H9 (cell line): Measurements from ENCODE around the gene GBGT1. TPM values are rescaled to one million over a fixed set of nuclear protein-coding genes. Genes with fewer than 3 reads are reported as not detected.
A peak's percentile ranks its signal among the peaks of the same experiment; 100 is the strongest.

Experiments
- DNase-seq: peaks from one replicate; pipeline ENCODE4 v3.0.0-alpha.2; 2017
- H2AFZ ChIP-seq: one replicate; pipeline ENCODE4 v1.6.1; 2013; ENCODE audit warnings: mild to moderate bottlenecking, low read length, control low read depth, moderate library complexity
- H2AK5ac ChIP-seq: 2 replicates; pipeline ENCODE4 v1.6.1; 2013; ENCODE audit warnings: low read length, control low read depth, mixed read lengths; ENCODE audit not compliant: insufficient read length
- H2BK120ac ChIP-seq: one replicate; pipeline ENCODE4 v1.6.1; 2013; ENCODE audit warnings: low read depth, mild to moderate bottlenecking, low read length, control low read depth, inconsistent platforms; ENCODE audit not compliant: poor library complexity, severe bottlenecking
- H2BK12ac ChIP-seq: 2 replicates; pipeline ENCODE4 v1.6.1; 2013; ENCODE audit warnings: low read length, control low read depth, mixed read lengths, low read depth; ENCODE audit not compliant: insufficient read length
- H2BK15ac ChIP-seq: 2 replicates; pipeline ENCODE4 v1.6.1; 2013; ENCODE audit warnings: low read depth, low read length, control low read depth
- H2BK20ac ChIP-seq: one replicate; pipeline ENCODE4 v1.6.1; 2013; ENCODE audit warnings: low read depth, mild to moderate bottlenecking, low read length, control low read depth, inconsistent platforms; ENCODE audit not compliant: poor library complexity, severe bottlenecking
- H2BK5ac ChIP-seq: 2 replicates; pipeline ENCODE4 v1.6.1; 2013; ENCODE audit warnings: low read length, control low read depth, mixed read lengths; ENCODE audit not compliant: insufficient read length
- H3K14ac ChIP-seq: 2 replicates; pipeline ENCODE4 v1.6.1; 2013; ENCODE audit warnings: low read length, control low read depth; ENCODE audit not compliant: insufficient read depth
- H3K18ac ChIP-seq: 2 replicates; pipeline ENCODE4 v1.6.1; 2013; ENCODE audit warnings: low read depth, mild to moderate bottlenecking, mixed read lengths, low read length, control low read depth; ENCODE audit not compliant: insufficient read length
- H3K23ac ChIP-seq: 2 replicates; pipeline ENCODE4 v1.6.1; 2013; ENCODE audit warnings: low read length, control low read depth, mixed read lengths, low read depth; ENCODE audit not compliant: insufficient read length
- H3K23me2 ChIP-seq: 2 replicates; pipeline ENCODE4 v1.6.1; 2013; ENCODE audit warnings: low read depth, mild to moderate bottlenecking, mixed read lengths, low read length, control low read depth; ENCODE audit not compliant: insufficient read length, poor library complexity, severe bottlenecking
- H3K27ac ChIP-seq: 2 replicates; pipeline ENCODE4 v1.5.1; 2013; ENCODE audit warnings: low read length, control low read depth, mixed read lengths, low read depth; ENCODE audit not compliant: insufficient read length
- H3K27me3 ChIP-seq: 2 replicates; pipeline ENCODE4 v1.6.1; 2013; ENCODE audit warnings: low read length, control low read depth, inconsistent platforms; ENCODE audit not compliant: insufficient read depth
- H3K4ac ChIP-seq: 2 replicates; pipeline ENCODE4 v1.6.1; 2013; ENCODE audit warnings: low read depth, mild to moderate bottlenecking, control low read depth, inconsistent platforms, low read length, moderate library complexity
- H3K4me1 ChIP-seq: 2 replicates; pipeline ENCODE4 v1.6.1; 2013; ENCODE audit warnings: low read length, control low read depth, inconsistent platforms; ENCODE audit not compliant: insufficient read depth
- H3K4me2 ChIP-seq: 2 replicates; pipeline ENCODE4 v1.6.1; 2013; ENCODE audit warnings: low read length, control low read depth, mixed read lengths; ENCODE audit not compliant: insufficient read length, insufficient read depth
- H3K56ac ChIP-seq: 2 replicates; pipeline ENCODE4 v1.6.1; 2013; ENCODE audit warnings: low read depth, mild to moderate bottlenecking, mixed read lengths, low read length, control low read depth; ENCODE audit not compliant: insufficient read length
- H3K79me1 ChIP-seq: 2 replicates; pipeline ENCODE4 v1.6.1; 2013; ENCODE audit warnings: low read depth, mild to moderate bottlenecking, moderate library complexity, low read length, control low read depth, inconsistent platforms; ENCODE audit not compliant: insufficient read depth, poor library complexity, severe bottlenecking
- H3K79me2 ChIP-seq: 2 replicates; pipeline ENCODE4 v1.6.1; 2013; ENCODE audit warnings: low read length, control low read depth, inconsistent platforms; ENCODE audit not compliant: insufficient read depth
- H3K9ac ChIP-seq: 2 replicates; pipeline ENCODE4 v1.6.1; 2013; ENCODE audit warnings: low read length, control low read depth, mixed read lengths; ENCODE audit not compliant: insufficient read length; ENCODE audit errors: extremely low read depth
- H3K9me3 ChIP-seq: one replicate; pipeline ENCODE4 v1.6.1; 2013; ENCODE audit warnings: low read depth, low read length, inconsistent platforms; ENCODE audit not compliant: control insufficient read depth
- H3T11ph ChIP-seq: one replicate; pipeline ENCODE4 v1.6.1; 2013; ENCODE audit warnings: mild to moderate bottlenecking, low read length, control low read depth, inconsistent platforms
- H4K20me1 ChIP-seq: one replicate; pipeline ENCODE4 v1.6.1; 2013; ENCODE audit not compliant: control insufficient read depth, insufficient read length, insufficient read depth
- H4K5ac ChIP-seq: 2 replicates; pipeline ENCODE4 v1.6.1; 2013; ENCODE audit warnings: low read depth, mild to moderate bottlenecking, mixed read lengths, low read length, control low read depth; ENCODE audit not compliant: insufficient read length
- H4K8ac ChIP-seq: replicated peaks from 2 replicates; pipeline ENCODE4 v1.6.1; 2013; ENCODE audit warnings: low read length, control low read depth, mixed read lengths, low read depth; ENCODE audit not compliant: insufficient read length
- H4K91ac ChIP-seq: 2 replicates; pipeline ENCODE4 v1.6.1; 2013; ENCODE audit warnings: low read depth, mild to moderate bottlenecking, moderate library complexity, mixed read lengths, low read length, control low read depth; ENCODE audit not compliant: insufficient read length
- H3K27ac Mint-ChIP-seq, 3 experiments: 2 replicates in 2 of 3; 3 replicates in 1 of 3; pipeline ENCODE4 v1.8.0; 2020 to 2021; ENCODE audit warnings: mixed read lengths in 3 of 3, mild to moderate bottlenecking in 1 of 3, moderate library complexity in 1 of 3
- H3K27me3 Mint-ChIP-seq: 2 replicates; pipeline ENCODE4 v1.8.0; 2021; ENCODE audit warnings: low read depth, mild to moderate bottlenecking, moderate library complexity, mixed read lengths
- H3K36me3 Mint-ChIP-seq, 3 experiments: 2 replicates in 2 of 3; 3 replicates in 1 of 3; pipeline ENCODE4 v1.8.0; 2020 to 2021; ENCODE audit warnings: low read depth in 3 of 3, mixed read lengths in 3 of 3; ENCODE audit not compliant: insufficient read depth in 1 of 3
- H3K4me1 Mint-ChIP-seq, 2 experiments: 2 replicates each; pipeline ENCODE4 v1.8.0; 2020; ENCODE audit warnings: mixed read lengths in 2 of 2
- H3K4me3 Mint-ChIP-seq, 2 experiments: 2 replicates in 1 of 2; 3 replicates in 1 of 2; pipeline ENCODE4 v1.8.0; 2020 to 2021; ENCODE audit warnings: mild to moderate bottlenecking in 2 of 2, mixed read lengths in 2 of 2, moderate library complexity in 1 of 2
- H3K9me3 Mint-ChIP-seq, 2 experiments: 2 replicates in 1 of 2; 3 replicates in 1 of 2; pipeline ENCODE4 v1.8.0; 2020; ENCODE audit warnings: mild to moderate bottlenecking in 2 of 2, mixed read lengths in 2 of 2, moderate library complexity in 1 of 2
- CTCF ChIP-seq: fragments of 200-600 bp; sonication (generic); conservative IDR thresholded peaks from 3 replicates; pipeline ENCODE4 v1.8.0; 2021; ENCODE audit warnings: antibody characterized with exemption, mild to moderate bottlenecking
- WGBS: extraction: QIAGEN DNeasy Blood & Tissue Kit; methylation state at CpG from one replicate; pipeline ENCODE4 v1.1.7; 2013; ENCODE audit warnings: missing lambda C conversion rate, low lambda C conversion rate, mixed read lengths; ENCODE audit not compliant: insufficient read length; ENCODE audit errors: extremely low coverage; 5-methylcytosine and 5-hydroxymethylcytosine counted together
- total RNA-seq: library from RNA; stranded (reverse); gene quantifications from 2 replicates; pipeline ENCODE4 v1.2.1, GENCODE V29; 2021

GBGT1 gene
- total RNA-seq, 1 experiment from 2014 or later: 9.3 TPM

GRCh38 chr9:133119846-133120500 lies 43.7 kb downstream of the GBGT1 start:
- peaks cover 3% of the 10 kb centered on the region; the same call in 1 of the 2 replicates for H3K4me1 ChIP-seq
- WGBS: no CpG with 5 or more reads among the region's 21 CpGs
- no peak overlapping the region for H3K56ac ChIP-seq
- no peak overlapping the region for H3K27ac ChIP-seq
- no peak overlapping the region for H2AK5ac ChIP-seq
- H2BK5ac ChIP-seq: no peak overlapping the region
- no peak overlapping the region for H2BK12ac ChIP-seq
- no peaks in the 10 kb centered on the region for H3K9me3 Mint-ChIP-seq
- H4K8ac ChIP-seq: no peak overlapping the region
- H4K5ac ChIP-seq: no peak overlapping the region
- H3K4me3 Mint-ChIP-seq: peak overlapping the region; percentile 64 to 83
- H3T11ph ChIP-seq: no peak overlapping the region
- no peaks in the 10 kb centered on the region; a peak in 1 of 7 replicates for H3K36me3 Mint-ChIP-seq
- peak overlapping the region; percentile 58 for H3K4me2 ChIP-seq
- no peak for DNase-seq
- H3K14ac ChIP-seq: no peak overlapping the region
- no peak overlapping the region for H2BK120ac ChIP-seq
- no peak overlapping the region for H2BK20ac ChIP-seq
- no peaks in the 10 kb centered on the region for H3K9me3 ChIP-seq
- H3K27ac Mint-ChIP-seq: no peak overlapping the region
- no peak overlapping the region for H3K18ac ChIP-seq
- TF ChIP-seq CTCF: no peak
- H3K27me3 ChIP-seq: peaks cover 8% of the 10 kb centered on the region; the same call in 1 of the 2 replicates
- H3K27me3 Mint-ChIP-seq: peaks cover 52% of the 10 kb centered on the region
- H2AFZ ChIP-seq: no peak overlapping the region
- H3K9ac ChIP-seq: no peak overlapping the region
- H2BK15ac ChIP-seq: no peak overlapping the region
- H3K79me2 ChIP-seq: no peaks in the 10 kb centered on the region
- H3K4me1 Mint-ChIP-seq: peaks cover 9 to 29% of the 10 kb centered on the region in 2 experiments
- H4K91ac ChIP-seq: no peak overlapping the region
- H3K23me2 ChIP-seq: peaks cover 9% of the 10 kb centered on the region
- H4K20me1 ChIP-seq: peaks cover 8% of the 10 kb centered on the region
- no peak overlapping the region for H3K23ac ChIP-seq
- no peak overlapping the region for H3K4ac ChIP-seq
- no peaks in the 10 kb centered on the region for H3K79me1 ChIP-seq
